ENCODE results near the gene ZMYND8.
"Not testable (repeated sequence)": the region's sequence is repeated elsewhere in the genome, so short reads cannot be mapped to it uniquely, and the experiment has no call there.

Gene ZMYND8

GRCh38 chr20:47356526-47357295 lies at the start of gene ZMYND8:
ZMYND8 (minus strand) TSS chr20:47356699; CDS start chr20:47356670, 29 bp downstream.
- peak; percentile 97 for DNase-seq (ENCODE audit: low spot score)

- DNase-seq (ENCODE audit: low spot score) = no peak
These were observed 49.4 kb upstream of the ZMYND8 start for GRCh38 chr20:47405775-47406325.

- DNase-seq (ENCODE audit: low spot score) = peak; percentile 38
These were observed 44.2 kb upstream of the ZMYND8 start for GRCh38 chr20:47400685-47401084.

GRCh38 chr20:47397652-47398301 lies 41.3 kb upstream of the ZMYND8 start:
- no peak for DNase-seq (ENCODE audit: low spot score)

GRCh38 chr20:47396762-47397476 lies 40.4 kb upstream of the ZMYND8 start:
- DNase-seq (ENCODE audit: low spot score) = no peak

GRCh38 chr20:47393796-47394514 lies 37.5 kb upstream of the ZMYND8 start:
- not testable (repeated sequence) for DNase-seq (ENCODE audit: low spot score)

GRCh38 chr20:47392721-47393073 lies 36.2 kb upstream of the ZMYND8 start:
- DNase-seq (ENCODE audit: low spot score) = peak; percentile 19

GRCh38 chr20:47392015-47392720 lies 35.7 kb upstream of the ZMYND8 start:
- DNase-seq (ENCODE audit: low spot score) = peak; percentile 85

- DNase-seq (ENCODE audit: low spot score) = no peak
These were observed 34.9 kb upstream of the ZMYND8 start for GRCh38 chr20:47391276-47392010.

GRCh38 chr20:47389867-47390347 lies 33.4 kb upstream of the ZMYND8 start:
- DNase-seq (ENCODE audit: low spot score) = peak; percentile 56

GRCh38 chr20:47385968-47386367 lies 29.5 kb upstream of the ZMYND8 start:
- not testable (repeated sequence) for DNase-seq (ENCODE audit: low spot score)

GRCh38 chr20:47382746-47383415 lies 26.4 kb upstream of the ZMYND8 start:
- no peak for DNase-seq (ENCODE audit: low spot score)

GRCh38 chr20:47380481-47380880 lies 24.0 kb upstream of the ZMYND8 start:
- DNase-seq (ENCODE audit: low spot score) = no peak

GRCh38 chr20:47379433-47380150 lies 23.1 kb upstream of the ZMYND8 start:
- DNase-seq (ENCODE audit: low spot score) = no peak

GRCh38 chr20:47377122-47377722 lies 20.7 kb upstream of the ZMYND8 start:
- no peak for DNase-seq (ENCODE audit: low spot score)

- not testable (repeated sequence) for DNase-seq (ENCODE audit: low spot score)
These were observed 19.7 kb upstream of the ZMYND8 start for GRCh38 chr20:47376096-47376643.

- DNase-seq (ENCODE audit: low spot score) = not testable (repeated sequence)
These were observed 17.6 kb upstream of the ZMYND8 start for GRCh38 chr20:47374121-47374520.

- no peak for DNase-seq (ENCODE audit: low spot score)
These were observed 16.8 kb upstream of the ZMYND8 start for GRCh38 chr20:47373206-47373733.

Data from hematopoietic multipotent progenitor cell treated with erythropoietin and hydrocortisone succinate and interleukin-3 and kit ligand, for 15 days (in vitro differentiated cells).